ENCODE measurements around the gene CYP2B6. TPM values are rescaled to one million over a fixed set of nuclear protein-coding genes. Genes with fewer than 3 reads are reported as not detected.

Gene CYP2B6
- total and polyA plus RNA-seq, 2 donors (not counting 1 experiment from before 2014, with no cell fraction given), result not detected

DNA sequence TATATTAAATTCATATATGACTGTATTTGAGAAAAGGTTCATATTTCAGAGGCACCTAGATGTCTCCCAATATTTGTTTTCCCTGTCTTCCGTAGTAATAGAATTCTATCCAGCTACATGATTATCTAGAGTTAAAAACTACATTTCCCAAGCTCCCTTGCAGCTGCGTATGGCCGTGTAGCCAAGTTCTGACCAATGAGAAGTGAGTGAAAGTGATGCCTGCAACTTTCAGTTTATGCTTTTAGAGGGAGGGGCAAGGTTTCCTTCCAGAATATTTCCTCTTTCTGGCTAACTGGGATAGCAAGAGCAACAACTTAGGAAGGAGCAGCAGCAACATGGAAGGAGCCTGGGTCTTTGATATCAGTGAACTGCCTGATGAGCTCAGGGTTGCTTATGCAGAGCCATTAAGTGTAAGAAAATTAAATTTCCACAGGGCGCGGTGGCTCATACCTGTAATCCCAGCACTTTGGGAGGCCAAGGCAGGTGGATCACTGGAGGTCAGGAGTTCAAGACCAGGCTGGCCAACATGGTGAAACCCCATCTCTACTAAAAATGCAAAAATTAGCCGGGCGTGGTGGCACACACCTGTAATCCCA lies 74.0 kb downstream of the CYP2B6 start:
- H3K4me3 ChIP-seq (replicated peaks in 1 of 4; ENCODE audit: control extremely low read depth in 1 of 4, insufficient read depth in 1 of 4, low read depth in 3 of 4, low read length in 4 of 4), result no peak overlapping the region
- H4K20me1 ChIP-seq (ENCODE audit: control insufficient read depth, extremely low read depth, insufficient read depth, low read length), result no peaks in the 10 kb centered on the region
- no peak overlapping the region for H3K9ac ChIP-seq (ENCODE audit: insufficient read depth, low read length)
- no peaks in the 10 kb centered on the region for H3K4me1 ChIP-seq (ENCODE audit: control insufficient read depth, extremely low read depth, insufficient read depth, low read length)
- peak overlapping the region; percentile 14 for H2AFZ ChIP-seq (ENCODE audit: low read length)
- H3K4me2 ChIP-seq (ENCODE audit: extremely low read depth, insufficient read depth, low read length), result peak overlapping the region; percentile 40
- no peaks in the 10 kb centered on the region for H3K27me3 ChIP-seq (ENCODE audit: control insufficient read depth, insufficient read depth, low read length)
- no peaks in the 10 kb centered on the region for H3K36me3 ChIP-seq (ENCODE audit: control insufficient read depth, insufficient read depth, low read length)
- peak; percentile 11 to 31 for DNase-seq (ENCODE audit: low read depth in 2 of 2)
- no peak overlapping the region for H3K27ac ChIP-seq (ENCODE audit: insufficient read depth, low read length)
- no peaks in the 10 kb centered on the region for H3K9me3 ChIP-seq (ENCODE audit: control insufficient read depth, insufficient read depth, low read depth, low read length)
- no peaks in the 10 kb centered on the region for H3K79me2 ChIP-seq (ENCODE audit: control insufficient read depth, insufficient read depth, low read length)
- no peak for TF ChIP-seq EZH2 (IDR thresholded peaks at IDR 0.05; ENCODE audit: low read length, missing control alignments)
- TF ChIP-seq, protein P1, sequence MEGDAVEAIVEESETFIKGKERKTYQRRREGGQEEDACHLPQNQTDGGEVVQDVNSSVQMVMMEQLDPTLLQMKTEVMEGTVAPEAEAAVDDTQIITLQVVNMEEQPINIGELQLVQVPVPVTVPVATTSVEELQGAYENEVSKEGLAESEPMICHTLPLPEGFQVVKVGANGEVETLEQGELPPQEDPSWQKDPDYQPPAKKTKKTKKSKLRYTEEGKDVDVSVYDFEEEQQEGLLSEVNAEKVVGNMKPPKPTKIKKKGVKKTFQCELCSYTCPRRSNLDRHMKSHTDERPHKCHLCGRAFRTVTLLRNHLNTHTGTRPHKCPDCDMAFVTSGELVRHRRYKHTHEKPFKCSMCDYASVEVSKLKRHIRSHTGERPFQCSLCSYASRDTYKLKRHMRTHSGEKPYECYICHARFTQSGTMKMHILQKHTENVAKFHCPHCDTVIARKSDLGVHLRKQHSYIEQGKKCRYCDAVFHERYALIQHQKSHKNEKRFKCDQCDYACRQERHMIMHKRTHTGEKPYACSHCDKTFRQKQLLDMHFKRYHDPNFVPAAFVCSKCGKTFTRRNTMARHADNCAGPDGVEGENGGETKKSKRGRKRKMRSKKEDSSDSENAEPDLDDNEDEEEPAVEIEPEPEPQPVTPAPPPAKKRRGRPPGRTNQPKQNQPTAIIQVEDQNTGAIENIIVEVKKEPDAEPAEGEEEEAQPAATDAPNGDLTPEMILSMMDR (conservative IDR thresholded peaks at IDR 0.05 in 1 of 2, IDR thresholded peaks at IDR 0.05 in 1 of 2; ENCODE audit: low read depth in 1 of 2, low read length in 2 of 2), result no peak

Other genes starting within 250 kb of the CYP2B6 start
- gene ACTMAP, start 240.8 kb upstream of the CYP2B6 start, total RNA-seq, result 0.51 and 1.8 TPM in 2 replicates
- gene ACTMAP, start 240.8 kb upstream of the CYP2B6 start, polyA plus RNA-seq, result 2.2 and 2.5 TPM in 2 replicates
- 22.1 and 41.9 TPM in 2 replicates for gene SNRPA, start 240.1 kb upstream of the CYP2B6 start, total RNA-seq
- 74.4 and 134 TPM in 2 replicates for gene SNRPA, start 240.1 kb upstream of the CYP2B6 start, polyA plus RNA-seq
- gene MIA, start 215.8 kb upstream of the CYP2B6 start, total RNA-seq, result 0.26 TPM in 1 of 2 replicates, not detected in the other
- 0.99 TPM in 1 of 2 replicates, not detected in the other for gene MIA, start 215.8 kb upstream of the CYP2B6 start, polyA plus RNA-seq
- 4.4 and 10.6 TPM in 2 replicates for gene RAB4B, start 213.0 kb upstream of the CYP2B6 start, total RNA-seq
- gene RAB4B, start 213.0 kb upstream of the CYP2B6 start, polyA plus RNA-seq, result 11.8 and 12.8 TPM in 2 replicates
- gene EGLN2, start 192.1 kb upstream of the CYP2B6 start, total RNA-seq, result 83.2 and 106 TPM in 2 replicates
- gene EGLN2, start 192.1 kb upstream of the CYP2B6 start, polyA plus RNA-seq, result 27.3 and 33.9 TPM in 2 replicates
- not detected in 2 replicates for gene CYP2A6, start 140.8 kb upstream of the CYP2B6 start, total RNA-seq
- gene CYP2A6, start 140.8 kb upstream of the CYP2B6 start, polyA plus RNA-seq, result not detected in 2 replicates
- not detected in 2 replicates for gene CYP2A7, start 109.1 kb upstream of the CYP2B6 start, total RNA-seq
- not detected in 2 replicates for gene CYP2A7, start 109.1 kb upstream of the CYP2B6 start, polyA plus RNA-seq
- not detected in 2 replicates for gene CYP2A13, start 97.2 kb downstream of the CYP2B6 start, total RNA-seq
- gene CYP2A13, start 97.2 kb downstream of the CYP2B6 start, polyA plus RNA-seq, result not detected in 2 replicates
- not detected in 2 replicates for gene CYP2F1, start 123.2 kb downstream of the CYP2B6 start, total RNA-seq
- gene CYP2F1, start 123.2 kb downstream of the CYP2B6 start, polyA plus RNA-seq, result not detected in 2 replicates
- 2.1 and 3.5 TPM in 2 replicates for gene CYP2S1, start 201.9 kb downstream of the CYP2B6 start, total RNA-seq
- 0.93 and 7.5 TPM in 2 replicates for gene CYP2S1, start 201.9 kb downstream of the CYP2B6 start, polyA plus RNA-seq
- gene AXL, start 227.9 kb downstream of the CYP2B6 start, total RNA-seq, result 107 and 223 TPM in 2 replicates
- gene AXL, start 227.9 kb downstream of the CYP2B6 start, polyA plus RNA-seq, result 231 and 319 TPM in 2 replicates

All from fibroblast of lung (primary cell).